ENCODE measurements around the gene ZRANB3.

Gene ZRANB3

DNA sequence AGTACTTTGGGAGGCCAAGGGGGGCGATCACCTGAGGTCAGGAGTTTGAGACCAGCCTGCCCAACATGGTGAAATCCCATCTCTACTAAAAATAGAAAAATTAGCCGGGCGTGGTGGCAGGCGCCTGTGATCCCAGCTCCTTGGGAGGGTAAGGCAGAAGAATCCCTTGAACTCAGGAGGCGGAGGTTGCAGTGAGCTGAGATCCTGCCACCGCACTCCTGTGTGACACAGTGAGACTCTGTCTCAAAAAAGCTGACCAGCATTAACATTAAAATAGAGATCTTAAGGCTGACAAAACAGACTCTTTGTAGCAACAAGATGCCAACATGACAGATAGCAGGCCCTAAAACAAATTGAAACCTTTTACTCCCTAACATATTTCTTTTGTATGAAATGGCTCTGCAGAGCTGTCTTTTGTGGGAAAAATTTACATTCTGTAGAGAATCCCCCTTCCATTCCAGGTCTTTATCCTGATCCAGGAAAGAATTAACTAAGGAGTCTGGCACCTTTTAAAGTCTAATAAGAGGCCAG, 265.0 kb downstream of the ZRANB3 start:
- H3K4me3 ChIP-seq (ENCODE audit: low read depth in 1 of 2, low read length in 2 of 2), result no peak overlapping the region
- H3K27ac ChIP-seq (ENCODE audit: low read depth, low read length), result no peak overlapping the region
- no peaks in the 10 kb centered on the region for H3K9me3 ChIP-seq (ENCODE audit: control insufficient read depth in 1 of 2, low read length in 2 of 2)
- H3K27me3 ChIP-seq (ENCODE audit: control insufficient read depth in 1 of 2, insufficient read depth in 2 of 2, low read length in 2 of 2), result no peaks in the 10 kb centered on the region
- no peaks in the 10 kb centered on the region for H3K4me1 ChIP-seq (ENCODE audit: control insufficient read depth in 1 of 2, insufficient read depth in 2 of 2, low read length in 2 of 2)
- H3K36me3 ChIP-seq (ENCODE audit: control insufficient read depth in 1 of 2, insufficient read depth in 2 of 2, low read length in 2 of 2), result no peaks in the 10 kb centered on the region
- H3K9ac ChIP-seq (ENCODE audit: low read depth in 1 of 2, low read length in 2 of 2), result no peak overlapping the region

DNA sequence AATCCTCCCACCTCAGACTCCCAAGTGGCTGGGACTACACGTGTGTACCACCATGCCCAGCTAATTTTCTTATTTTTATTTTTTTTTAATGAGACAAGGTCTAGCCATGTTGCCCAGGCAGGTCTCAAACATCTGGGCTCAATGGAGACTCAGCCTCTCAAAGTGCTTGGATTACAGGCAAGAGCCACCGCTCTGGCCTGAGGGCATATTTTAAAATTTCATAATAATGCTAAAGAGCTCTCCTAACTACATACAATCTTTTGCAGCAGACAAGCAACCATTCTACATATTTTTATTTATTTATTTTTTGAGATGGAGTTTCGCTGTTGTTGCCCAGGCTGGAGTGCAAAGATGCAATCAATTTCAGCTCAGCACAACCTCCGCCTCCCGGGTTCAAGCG, 271.9 kb downstream of the ZRANB3 start:
- H3K4me1 ChIP-seq (ENCODE audit: control insufficient read depth in 1 of 2, insufficient read depth in 2 of 2, low read length in 2 of 2), result no peaks in the 10 kb centered on the region
- no peak overlapping the region for H3K9ac ChIP-seq (ENCODE audit: low read depth in 1 of 2, low read length in 2 of 2)
- H3K27ac ChIP-seq (ENCODE audit: low read depth, low read length), result no peak overlapping the region
- no peaks in the 10 kb centered on the region for H3K36me3 ChIP-seq (ENCODE audit: control insufficient read depth in 1 of 2, insufficient read depth in 2 of 2, low read length in 2 of 2)
- no peak overlapping the region for H3K4me3 ChIP-seq (ENCODE audit: low read depth in 1 of 2, low read length in 2 of 2)
- no peaks in the 10 kb centered on the region for H3K9me3 ChIP-seq (ENCODE audit: control insufficient read depth in 1 of 2, low read length in 2 of 2)
- no peaks in the 10 kb centered on the region for H3K27me3 ChIP-seq (ENCODE audit: control insufficient read depth in 1 of 2, insufficient read depth in 2 of 2, low read length in 2 of 2)

DNA sequence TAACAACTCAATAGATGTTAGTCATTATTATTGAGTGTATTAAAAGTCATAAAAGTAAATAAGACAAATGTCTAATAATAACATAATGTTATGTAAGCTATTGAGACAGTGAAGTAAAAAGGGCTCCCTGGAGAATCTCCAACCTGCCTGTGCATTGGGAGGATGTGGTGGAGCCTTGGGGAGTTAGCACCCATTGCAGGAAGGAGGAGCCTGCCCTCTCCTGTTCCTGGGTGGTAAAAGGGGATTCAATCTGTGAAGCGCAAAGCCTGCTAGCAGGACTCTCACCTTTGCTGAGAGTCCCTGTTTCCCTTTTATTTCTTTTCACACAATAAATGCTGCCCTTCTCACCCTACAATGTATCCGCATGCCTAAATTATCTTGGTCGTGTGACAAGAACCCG, 272.8 kb downstream of the ZRANB3 start:
- H3K27ac ChIP-seq (ENCODE audit: low read depth, low read length), result no peak overlapping the region
- H3K4me3 ChIP-seq (ENCODE audit: low read depth in 1 of 2, low read length in 2 of 2), result no peak overlapping the region
- H3K36me3 ChIP-seq (ENCODE audit: control insufficient read depth in 1 of 2, insufficient read depth in 2 of 2, low read length in 2 of 2), result no peaks in the 10 kb centered on the region
- H3K27me3 ChIP-seq (ENCODE audit: control insufficient read depth in 1 of 2, insufficient read depth in 2 of 2, low read length in 2 of 2), result no peaks in the 10 kb centered on the region
- no peaks in the 10 kb centered on the region for H3K4me1 ChIP-seq (ENCODE audit: control insufficient read depth in 1 of 2, insufficient read depth in 2 of 2, low read length in 2 of 2)
- no peak overlapping the region for H3K9ac ChIP-seq (ENCODE audit: low read depth in 1 of 2, low read length in 2 of 2)
- H3K9me3 ChIP-seq (ENCODE audit: control insufficient read depth in 1 of 2, low read length in 2 of 2), result no peaks in the 10 kb centered on the region

DNA sequence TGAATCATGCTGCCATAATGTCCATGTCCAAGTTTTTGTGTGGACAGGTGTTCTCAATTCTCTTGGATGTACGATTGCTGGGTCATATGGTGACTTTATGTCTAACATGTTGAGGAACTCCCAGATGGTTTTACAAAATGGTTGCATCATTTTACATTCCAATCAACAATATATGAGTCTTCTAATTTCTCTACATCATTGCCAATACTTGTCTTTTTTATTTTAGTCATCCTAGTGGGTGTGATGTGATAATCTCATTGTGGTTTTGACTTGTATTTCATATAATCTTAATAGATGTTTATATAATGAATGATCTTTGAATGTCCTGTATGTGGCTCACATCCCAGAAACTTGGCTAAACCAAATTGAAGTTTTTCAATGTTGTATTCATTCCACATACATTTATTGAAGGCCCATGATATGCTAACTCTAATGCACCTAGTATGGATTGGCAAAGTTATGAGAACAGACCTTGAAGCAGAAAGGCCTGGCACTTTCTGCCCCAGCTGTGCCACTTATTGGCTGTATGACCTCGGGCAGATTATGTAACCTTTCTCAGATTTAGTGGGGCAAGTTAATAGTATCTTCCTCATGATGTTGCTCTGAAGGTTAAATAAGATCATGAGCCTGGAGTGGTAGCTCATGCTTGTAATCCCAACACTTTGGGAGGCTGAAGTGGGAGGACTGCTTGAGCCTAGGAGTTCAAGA, 273.5 kb downstream of the ZRANB3 start:
- no peaks in the 10 kb centered on the region for H3K36me3 ChIP-seq (ENCODE audit: control insufficient read depth in 1 of 2, insufficient read depth in 2 of 2, low read length in 2 of 2)
- H3K27me3 ChIP-seq (ENCODE audit: control insufficient read depth in 1 of 2, insufficient read depth in 2 of 2, low read length in 2 of 2), result no peaks in the 10 kb centered on the region
- H3K9me3 ChIP-seq (ENCODE audit: control insufficient read depth in 1 of 2, low read length in 2 of 2), result no peaks in the 10 kb centered on the region
- no peak overlapping the region for H3K4me3 ChIP-seq (ENCODE audit: low read depth in 1 of 2, low read length in 2 of 2)
- no peaks in the 10 kb centered on the region for H3K4me1 ChIP-seq (ENCODE audit: control insufficient read depth in 1 of 2, insufficient read depth in 2 of 2, low read length in 2 of 2)
- H3K27ac ChIP-seq (ENCODE audit: low read depth, low read length), result no peak overlapping the region
- H3K9ac ChIP-seq (ENCODE audit: low read depth in 1 of 2, low read length in 2 of 2), result no peak overlapping the region

DNA sequence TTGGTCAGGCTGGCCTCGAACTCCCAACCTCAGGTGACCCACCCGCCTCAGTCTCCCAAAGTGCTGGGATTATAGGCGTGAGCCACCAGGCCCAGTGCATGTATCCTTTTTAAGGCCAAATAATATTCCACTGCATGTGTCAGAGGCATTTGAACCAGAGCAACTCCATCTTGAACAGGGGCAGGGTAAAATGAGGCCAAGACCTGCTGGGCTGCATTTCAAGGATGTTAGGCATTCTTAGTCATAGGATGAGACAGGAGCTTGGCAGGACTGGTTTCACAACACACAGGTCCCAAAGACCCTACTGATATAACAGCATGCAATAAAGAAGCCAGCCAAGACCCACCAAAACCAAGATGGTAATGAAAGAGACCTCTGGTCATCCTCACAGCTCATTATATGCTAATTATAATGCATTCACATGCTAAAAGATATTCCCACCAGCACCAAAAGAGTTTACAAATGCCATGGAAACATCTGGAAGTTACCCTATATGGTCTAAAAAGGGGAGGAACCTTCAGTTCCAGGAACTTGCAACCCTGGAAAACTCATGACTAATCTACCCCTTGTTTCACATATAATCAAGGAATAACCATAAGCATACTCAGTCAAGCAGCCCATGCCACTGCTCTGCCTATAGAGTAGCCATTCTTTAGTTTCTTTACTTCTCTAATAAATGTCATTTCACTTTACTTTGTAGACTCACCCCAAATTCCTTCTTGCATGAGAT, 274.3 kb downstream of the ZRANB3 start:
- no peaks in the 10 kb centered on the region for H3K9me3 ChIP-seq (ENCODE audit: control insufficient read depth in 1 of 2, low read length in 2 of 2)
- H3K36me3 ChIP-seq (ENCODE audit: control insufficient read depth in 1 of 2, insufficient read depth in 2 of 2, low read length in 2 of 2), result no peaks in the 10 kb centered on the region
- no peaks in the 10 kb centered on the region for H3K4me1 ChIP-seq (ENCODE audit: control insufficient read depth in 1 of 2, insufficient read depth in 2 of 2, low read length in 2 of 2)
- no peak overlapping the region for H3K4me3 ChIP-seq (ENCODE audit: low read depth in 1 of 2, low read length in 2 of 2)
- H3K9ac ChIP-seq (ENCODE audit: low read depth in 1 of 2, low read length in 2 of 2), result no peak overlapping the region
- no peaks in the 10 kb centered on the region for H3K27me3 ChIP-seq (ENCODE audit: control insufficient read depth in 1 of 2, insufficient read depth in 2 of 2, low read length in 2 of 2)
- no peak overlapping the region for H3K27ac ChIP-seq (ENCODE audit: low read depth, low read length)

DNA sequence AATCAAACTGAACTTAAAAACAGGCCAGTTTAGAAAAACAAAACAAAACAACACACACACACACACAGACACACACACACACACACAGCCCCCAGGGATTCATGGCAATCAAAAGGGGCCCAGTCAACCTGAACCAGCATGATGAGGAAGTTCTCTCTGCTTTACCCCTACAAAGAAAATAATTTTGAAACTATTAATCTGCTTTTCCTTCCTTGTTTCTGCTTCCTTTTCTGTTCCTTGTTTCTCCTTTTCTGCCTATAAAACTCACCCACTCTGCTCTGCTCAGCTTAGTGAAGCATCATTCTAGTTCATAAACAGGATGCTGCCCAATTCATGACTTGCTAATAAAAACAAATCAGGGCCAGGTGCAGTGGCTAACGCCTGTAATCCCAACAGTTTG, 275.8 kb downstream of the ZRANB3 start:
- Histone ChIP-seq H3K27ac (ENCODE audit: low read depth, low read length) (no peak overlapping the region), H3K27me3 (ENCODE audit: control insufficient read depth in 1 of 2, insufficient read depth in 2 of 2, low read length in 2 of 2) (no peaks in the 10 kb centered on the region), H3K9me3 (ENCODE audit: control insufficient read depth in 1 of 2, low read length in 2 of 2) (no peaks in the 10 kb centered on the region), H3K36me3 (ENCODE audit: control insufficient read depth in 1 of 2, insufficient read depth in 2 of 2, low read length in 2 of 2) (no peaks in the 10 kb centered on the region), H3K4me3 (ENCODE audit: low read depth in 1 of 2, low read length in 2 of 2) (no peak overlapping the region), H3K9ac (ENCODE audit: low read depth in 1 of 2, low read length in 2 of 2) (no peak overlapping the region), H3K4me1 (ENCODE audit: control insufficient read depth in 1 of 2, insufficient read depth in 2 of 2, low read length in 2 of 2) (no peaks in the 10 kb centered on the region)

DNA sequence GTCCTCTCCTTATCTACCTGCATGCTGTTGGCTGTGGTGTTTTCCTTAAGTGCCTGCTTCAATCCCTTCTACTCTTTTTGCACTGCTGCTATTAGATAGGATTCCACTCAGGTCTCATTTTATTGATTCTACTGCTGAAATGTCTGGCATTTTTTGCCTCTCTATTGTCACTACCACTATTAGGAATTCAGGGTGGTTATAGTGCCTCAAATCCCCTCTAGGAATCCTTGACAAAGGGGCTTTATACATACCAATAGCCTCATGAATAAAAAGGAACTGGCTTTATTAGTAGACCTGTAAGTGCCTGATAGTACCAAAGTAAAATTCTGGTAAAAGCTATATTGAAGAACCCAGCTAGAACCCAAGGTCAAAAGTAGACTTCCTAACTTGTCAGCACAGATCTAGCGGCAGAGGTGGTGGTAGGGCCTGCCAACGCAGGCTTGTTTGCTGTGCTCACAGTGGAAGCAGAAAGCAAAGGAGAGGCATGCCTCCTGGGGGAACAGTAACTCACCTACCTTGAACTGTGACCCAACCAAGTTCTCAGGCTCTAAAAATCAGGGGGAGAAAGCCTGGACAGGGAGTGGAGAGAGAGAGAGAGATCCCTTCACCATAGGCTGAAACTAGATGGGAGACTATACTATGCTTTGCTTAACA, 278.1 kb downstream of the ZRANB3 start:
- H3K4me3 ChIP-seq (ENCODE audit: low read depth in 1 of 2, low read length in 2 of 2), result no peak overlapping the region
- H3K9me3 ChIP-seq (ENCODE audit: control insufficient read depth in 1 of 2, low read length in 2 of 2), result peaks cover 0 to 3% of the 10 kb centered on the region in 2 donors
- H3K27me3 ChIP-seq (ENCODE audit: control insufficient read depth in 1 of 2, insufficient read depth in 2 of 2, low read length in 2 of 2), result no peaks in the 10 kb centered on the region
- H3K27ac ChIP-seq (ENCODE audit: low read depth, low read length), result no peak overlapping the region
- no peak overlapping the region for H3K9ac ChIP-seq (ENCODE audit: low read depth in 1 of 2, low read length in 2 of 2)
- H3K36me3 ChIP-seq (ENCODE audit: control insufficient read depth in 1 of 2, insufficient read depth in 2 of 2, low read length in 2 of 2), result no peaks in the 10 kb centered on the region
- H3K4me1 ChIP-seq (ENCODE audit: control insufficient read depth in 1 of 2, insufficient read depth in 2 of 2, low read length in 2 of 2), result no peaks in the 10 kb centered on the region

DNA sequence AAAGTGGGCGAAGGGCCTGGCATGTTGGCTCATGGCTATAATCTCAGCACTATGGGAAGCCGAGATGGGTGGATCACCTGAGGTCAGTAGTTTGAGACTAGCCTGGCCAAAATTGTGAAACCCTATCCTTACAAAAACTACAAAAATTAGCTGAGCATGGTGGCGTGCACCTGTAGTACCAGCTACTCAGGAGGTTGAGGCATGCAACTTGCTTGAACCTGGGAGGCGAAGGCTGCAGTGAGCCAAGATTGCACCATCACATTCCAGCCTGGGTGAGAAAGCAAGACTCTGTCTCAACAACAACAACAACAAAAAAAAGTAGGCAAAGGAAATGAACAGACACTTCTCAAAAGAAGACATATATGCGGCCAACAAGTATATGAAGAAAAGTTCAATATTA, 282.4 kb downstream of the ZRANB3 start:
- H3K27me3 ChIP-seq (ENCODE audit: control insufficient read depth in 1 of 2, insufficient read depth in 2 of 2, low read length in 2 of 2), result no peaks in the 10 kb centered on the region
- peaks cover 0 to 3% of the 10 kb centered on the region in 2 donors for H3K9me3 ChIP-seq (ENCODE audit: control insufficient read depth in 1 of 2, low read length in 2 of 2)

DNA sequence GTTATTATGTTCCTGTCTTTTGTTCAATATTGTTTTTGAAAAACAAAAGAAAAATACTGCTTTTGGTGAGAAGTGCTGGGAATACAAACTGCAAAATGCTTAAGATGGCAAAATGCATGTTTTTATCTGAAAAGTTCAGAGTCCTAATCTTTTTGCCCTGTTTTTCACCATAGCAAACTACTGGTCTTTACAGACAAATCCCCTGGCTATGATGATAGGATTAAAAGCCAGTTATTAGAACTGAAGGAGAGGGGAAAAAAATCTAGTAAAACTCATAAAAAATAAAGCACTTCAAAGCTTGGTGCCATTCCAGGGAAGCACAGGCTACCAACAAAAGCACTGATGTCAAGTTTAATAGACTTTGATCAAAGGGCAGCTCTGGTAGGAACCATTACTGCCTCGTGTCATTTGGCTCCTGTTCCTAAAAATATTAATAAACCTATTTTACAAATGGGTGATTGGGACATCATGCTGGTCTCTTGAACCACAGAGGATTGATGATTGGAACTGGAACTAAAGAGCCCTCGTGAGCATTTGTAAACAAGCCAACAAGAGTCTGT, 284.2 kb downstream of the ZRANB3 start:
- peaks cover 0 to 7% of the 10 kb centered on the region in 2 donors for H3K4me1 ChIP-seq (ENCODE audit: control insufficient read depth in 1 of 2, insufficient read depth in 2 of 2, low read length in 2 of 2)
- H3K36me3 ChIP-seq (ENCODE audit: control insufficient read depth in 1 of 2, insufficient read depth in 2 of 2, low read length in 2 of 2), result no peaks in the 10 kb centered on the region
- H3K27ac ChIP-seq (ENCODE audit: low read depth, low read length), result no peak overlapping the region
- H3K9me3 ChIP-seq (ENCODE audit: control insufficient read depth in 1 of 2, low read length in 2 of 2), result peaks cover 0 to 3% of the 10 kb centered on the region in 2 donors
- H3K27me3 ChIP-seq (ENCODE audit: control insufficient read depth in 1 of 2, insufficient read depth in 2 of 2, low read length in 2 of 2), result no peaks in the 10 kb centered on the region
- H3K9ac ChIP-seq (ENCODE audit: low read depth in 1 of 2, low read length in 2 of 2), result no peak overlapping the region
- no peak overlapping the region for H3K4me3 ChIP-seq (ENCODE audit: low read depth in 1 of 2, low read length in 2 of 2)

More for the DNA sequence above, 282.4 kb downstream of the ZRANB3 start:
- Histone ChIP-seq H3K4me3 (ENCODE audit: low read depth in 1 of 2, low read length in 2 of 2) (no peak overlapping the region), H3K27ac (ENCODE audit: low read depth, low read length) (no peak overlapping the region), H3K4me1 (ENCODE audit: control insufficient read depth in 1 of 2, insufficient read depth in 2 of 2, low read length in 2 of 2) (peaks cover 0 to 7% of the 10 kb centered on the region in 2 donors), H3K9ac (ENCODE audit: low read depth in 1 of 2, low read length in 2 of 2) (no peak overlapping the region), H3K36me3 (ENCODE audit: control insufficient read depth in 1 of 2, insufficient read depth in 2 of 2, low read length in 2 of 2) (no peaks in the 10 kb centered on the region)

DNA sequence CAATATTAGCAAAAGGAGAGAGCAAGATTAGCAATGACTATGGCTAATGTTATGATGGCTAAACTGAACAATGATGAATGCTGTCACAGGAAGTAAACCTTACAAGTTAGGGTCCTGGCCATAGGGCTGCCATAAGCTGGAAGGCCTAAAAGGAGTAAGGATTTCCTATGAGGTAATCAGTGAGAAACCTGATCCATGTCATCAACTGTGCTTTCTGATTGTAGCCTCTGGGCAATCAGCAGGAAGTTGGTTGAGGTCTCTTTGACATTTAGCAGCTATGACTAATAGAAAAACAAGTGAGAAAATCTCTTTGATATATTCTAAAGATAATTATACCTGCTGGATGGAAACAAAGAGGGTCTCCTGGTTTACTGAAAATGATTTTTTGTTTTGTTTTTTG, 285.9 kb downstream of the ZRANB3 start:
- Histone ChIP-seq H3K9ac (ENCODE audit: low read depth in 1 of 2, low read length in 2 of 2) (no peak overlapping the region), H3K27me3 (ENCODE audit: control insufficient read depth in 1 of 2, insufficient read depth in 2 of 2, low read length in 2 of 2) (no peaks in the 10 kb centered on the region), H3K9me3 (ENCODE audit: control insufficient read depth in 1 of 2, low read length in 2 of 2) (peaks cover 0 to 3% of the 10 kb centered on the region in 2 donors), H3K27ac (ENCODE audit: low read depth, low read length) (no peak overlapping the region), H3K4me3 (ENCODE audit: low read depth in 1 of 2, low read length in 2 of 2) (no peak overlapping the region), H3K36me3 (ENCODE audit: control insufficient read depth in 1 of 2, insufficient read depth in 2 of 2, low read length in 2 of 2) (no peaks in the 10 kb centered on the region), H3K4me1 (ENCODE audit: control insufficient read depth in 1 of 2, insufficient read depth in 2 of 2, low read length in 2 of 2) (peaks cover 0 to 7% of the 10 kb centered on the region in 2 donors)
